Activated CD8-positive, alpha-beta T cell treated with anti-CD3 and anti-CD28 coated beads for 36 hours (primary cell): ENCODE results near the gene STAB2. TPM values are rescaled to one million over a fixed set of nuclear protein-coding genes. Genes with fewer than 3 reads are reported as not detected.

ENCODE experiments used
- ATAC-seq: fragments of 200-7000 bp; cut with Tn5 transposase; one replicate; pipeline ENCODE4 v1.10.0; 2021; ENCODE audit warnings: mild to moderate bottlenecking, moderate library complexity
- CTCF ChIA-PET: fragments of 350-600 bp; sonication (Branson Sonifier 250); formaldehyde crosslinking; loops from one replicate; lab custom pipeline; 2021; ENCODE audit warnings: antibody characterized with exemption; lab: Charles Lee
- POLR2A ChIA-PET: fragments of 350-600 bp; sonication (Branson Sonifier 250); formaldehyde crosslinking; loops from one replicate; lab custom pipeline; 2021; ENCODE audit warnings: antibody characterized with exemption; lab: Charles Lee
- DNase-seq: peaks from one replicate; pipeline ENCODE4 v3.0.0-alpha.2; 2020
- H3K27ac Mint-ChIP-seq: one replicate; pipeline ENCODE4 v1.8.0; 2021; ENCODE audit warnings: mild to moderate bottlenecking, mixed read lengths
- H3K27me3 Mint-ChIP-seq: one replicate; pipeline ENCODE4 v1.8.0; 2021; ENCODE audit warnings: mixed read lengths
- H3K36me3 Mint-ChIP-seq: one replicate; pipeline ENCODE4 v1.8.0; 2021; ENCODE audit warnings: low read depth, mixed read lengths
- H3K4me1 Mint-ChIP-seq: one replicate; pipeline ENCODE4 v1.8.0; 2021; ENCODE audit warnings: low read depth, mixed read lengths
- H3K4me3 Mint-ChIP-seq: one replicate; pipeline ENCODE4 v1.8.0; 2021; ENCODE audit warnings: mild to moderate bottlenecking, moderate library complexity, mixed read lengths
- H3K9me3 Mint-ChIP-seq: one replicate; pipeline ENCODE4 v1.8.0; 2021; ENCODE audit warnings: mixed read lengths
- CTCF ChIP-seq: fragments of 200-600 bp; IDR thresholded peaks from one replicate; pipeline ENCODE4 v1.8.0; 2022; ENCODE audit warnings: antibody characterized with exemption, mild to moderate bottlenecking
- intact Hi-C: fragments of 100-400 bp; cut with micrococcal nuclease; formaldehyde crosslinking; loops from one replicate; pipeline ENCODE4 v1.10.0; 2022
- total RNA-seq, 2 experiments: library from RNA; stranded (reverse); gene quantifications; one replicate each; pipeline ENCODE4 v1.2.3, GENCODE V29; 2021

STAB2 gene
- total RNA-seq, 2 experiments from 2014 or later = not detected

GRCh38 chr12:103566398-103566797 is 20.7 kb upstream of the STAB2 start:
- ChIA-PET CTCF (no interaction called here), POLR2A (no interaction called here)
- peaks cover 15% of the 10 kb centered on the region for H3K9me3 Mint-ChIP-seq
- no peak overlapping the region for H3K27ac Mint-ChIP-seq
- intact Hi-C loops = no loop called here
- H3K4me3 Mint-ChIP-seq = no peak overlapping the region
- ATAC-seq = no peak
- TF ChIP-seq CTCF = no peak
- DNase-seq = no peak
- peaks cover 38% of the 10 kb centered on the region for H3K27me3 Mint-ChIP-seq
- H3K4me1 Mint-ChIP-seq = no peaks in the 10 kb centered on the region
- no peaks in the 10 kb centered on the region for H3K36me3 Mint-ChIP-seq

DNA sequence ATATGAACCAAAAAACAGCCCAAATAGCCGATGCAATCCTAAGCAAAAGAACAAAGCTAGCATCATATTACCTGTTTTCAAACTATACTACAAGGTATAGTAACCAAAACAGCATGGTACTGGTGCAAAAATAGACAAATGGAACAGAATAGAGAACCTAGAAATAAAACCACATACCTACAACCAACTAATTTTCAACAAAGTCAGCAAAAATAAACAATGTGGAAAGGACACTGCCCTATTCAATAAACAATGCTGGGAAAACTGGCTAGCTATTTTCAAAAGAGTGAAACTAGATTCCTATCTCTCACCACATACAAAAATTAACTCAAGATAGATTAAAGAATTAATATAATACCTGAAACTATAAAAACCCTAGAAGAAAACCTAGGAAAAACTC is 17.8 kb upstream of the STAB2 start:
- H3K9me3 Mint-ChIP-seq = peaks cover 12% of the 10 kb centered on the region
- H3K36me3 Mint-ChIP-seq = no peaks in the 10 kb centered on the region
- H3K27me3 Mint-ChIP-seq = peaks cover 50% of the 10 kb centered on the region
- H3K4me3 Mint-ChIP-seq = no peak overlapping the region
- ChIA-PET POLR2A (no interaction called here), CTCF (interaction anchor here (1.2 kb wide), 1 partner anchor 64 kb away, joined by 3 read pairs; no protein-coding TSS in a partner anchor)
- intact Hi-C loops = no loop called here
- ATAC-seq = no peak
- DNase-seq = no peak
- H3K4me1 Mint-ChIP-seq = no peaks in the 10 kb centered on the region
- TF ChIP-seq CTCF = no peak
- no peak overlapping the region for H3K27ac Mint-ChIP-seq

- H3K27ac Mint-ChIP-seq = no peak overlapping the region
- H3K27me3 Mint-ChIP-seq = peaks cover 64% of the 10 kb centered on the region
- peaks cover 3% of the 10 kb centered on the region for H3K4me1 Mint-ChIP-seq
- H3K36me3 Mint-ChIP-seq = no peaks in the 10 kb centered on the region
- ATAC-seq (no peak), DNase-seq (no peak)
- ChIA-PET CTCF (interaction anchor here (1.6 to 1.7 kb wide), 2 partner anchors 11 kb away, joined by 3 read pairs; no protein-coding TSS in a partner anchor), POLR2A (no interaction called here)
- H3K9me3 Mint-ChIP-seq = peaks cover 2% of the 10 kb centered on the region
- H3K4me3 Mint-ChIP-seq = no peak overlapping the region
- intact Hi-C loops = no loop called here
- no peak for TF ChIP-seq CTCF
These were observed 15.8 kb upstream of the STAB2 start for GRCh38 chr12:103571286-103571685.

- no peak for DNase-seq
- TF ChIP-seq CTCF = no peak
- no peak overlapping the region for H3K4me3 Mint-ChIP-seq
- H3K36me3 Mint-ChIP-seq = no peaks in the 10 kb centered on the region
- intact Hi-C loops = no loop called here
- H3K4me1 Mint-ChIP-seq = peaks cover 3% of the 10 kb centered on the region
- H3K27ac Mint-ChIP-seq = no peak overlapping the region
- ChIA-PET CTCF (interaction anchor here (0.8 to 1.7 kb wide), 4 partner anchors 9 to 655 kb away, joined by 3 read pairs; no protein-coding TSS in a partner anchor), POLR2A (no interaction called here)
- H3K9me3 Mint-ChIP-seq = no peaks in the 10 kb centered on the region
- ATAC-seq = no peak
- peaks cover 64% of the 10 kb centered on the region for H3K27me3 Mint-ChIP-seq
These were observed 14.6 kb upstream of the STAB2 start for GRCh38 chr12:103572312-103573045.

- H3K4me3 Mint-ChIP-seq = no peak overlapping the region
- ATAC-seq = no peak
- intact Hi-C loops = no loop called here
- POLR2A ChIA-PET = no interaction called here
- CTCF ChIA-PET = interaction anchor here (0.8 to 1.6 kb wide), 3 partner anchors 9 to 656 kb away, joined by 3 read pairs; no protein-coding TSS in a partner anchor
- H3K36me3 Mint-ChIP-seq = no peaks in the 10 kb centered on the region
- H3K9me3 Mint-ChIP-seq = no peaks in the 10 kb centered on the region
- H3K4me1 Mint-ChIP-seq = peaks cover 3% of the 10 kb centered on the region
- no peak for DNase-seq
- no peak overlapping the region for H3K27ac Mint-ChIP-seq
- TF ChIP-seq CTCF = no peak
- peaks cover 57% of the 10 kb centered on the region for H3K27me3 Mint-ChIP-seq
These were observed 13.9 kb upstream of the STAB2 start for GRCh38 chr12:103573185-103573584.
